PC-3 (cell line): ENCODE measurements around the gene NDUFC1.

Source experiments
- EZH2 ChIP-seq: fragments of 300-600 bp; sonication (generic); IDR thresholded peaks from one replicate; pipeline ENCODE4 v1.6.1; 2017; ENCODE audit warnings: antibody characterized with exemption, mild to moderate bottlenecking, low read length; ENCODE audit not compliant: unreplicated experiment
- EZH2phosphoT487 ChIP-seq: fragments of 300-600 bp; sonication (generic); IDR thresholded peaks from 2 replicates; pipeline ENCODE4 v1.6.1; 2018; ENCODE audit warnings: mild to moderate bottlenecking, antibody characterized with exemption, low read length, borderline replicate concordance
- TF ChIP-seq, protein P1 (sequence below): fragments of 300-600 bp; sonication (generic); conservative IDR thresholded peaks from 2 replicates; pipeline ENCODE4 v1.5.1; 2017; ENCODE audit warnings: antibody characterized with exemption, low read depth, mild to moderate bottlenecking, low read length

DNA sequence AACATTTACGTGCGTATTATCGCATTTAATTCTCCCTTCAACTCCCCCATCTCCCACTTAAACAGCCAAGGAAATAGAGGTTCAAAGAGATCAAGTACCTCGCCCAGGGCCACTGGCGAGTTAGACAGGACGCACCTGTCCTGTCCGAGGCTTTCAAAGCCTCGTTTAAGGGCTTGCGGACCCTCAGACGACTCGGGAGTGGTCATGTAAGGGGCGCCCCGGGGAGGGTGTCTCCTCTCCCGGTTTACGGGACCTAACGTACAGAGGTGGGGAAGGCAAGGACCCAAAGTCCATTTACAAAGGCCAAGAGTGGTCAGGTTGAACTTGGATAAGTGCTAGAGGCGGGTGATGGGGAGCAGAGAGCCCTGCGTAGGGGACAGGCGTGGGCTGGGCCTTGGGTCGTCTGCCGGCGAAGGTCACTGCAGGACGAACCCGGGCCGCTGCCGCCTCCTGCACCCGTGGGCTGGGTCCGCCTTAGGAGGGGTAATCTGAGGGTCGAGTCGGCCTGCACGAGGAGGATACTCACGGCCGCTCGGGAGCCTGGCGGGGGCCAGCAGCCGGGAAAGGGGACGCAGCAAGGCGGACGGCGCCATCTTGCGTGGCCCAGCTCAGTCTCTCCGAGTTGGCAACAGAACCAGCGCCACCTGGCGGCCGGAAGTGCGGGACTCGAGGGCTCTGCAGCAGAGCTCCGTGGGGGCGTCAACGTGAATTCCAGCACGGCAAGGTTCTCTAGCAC is 6.9 kb downstream of the NDUFC1 start:
- TF ChIP-seq, protein P1, sequence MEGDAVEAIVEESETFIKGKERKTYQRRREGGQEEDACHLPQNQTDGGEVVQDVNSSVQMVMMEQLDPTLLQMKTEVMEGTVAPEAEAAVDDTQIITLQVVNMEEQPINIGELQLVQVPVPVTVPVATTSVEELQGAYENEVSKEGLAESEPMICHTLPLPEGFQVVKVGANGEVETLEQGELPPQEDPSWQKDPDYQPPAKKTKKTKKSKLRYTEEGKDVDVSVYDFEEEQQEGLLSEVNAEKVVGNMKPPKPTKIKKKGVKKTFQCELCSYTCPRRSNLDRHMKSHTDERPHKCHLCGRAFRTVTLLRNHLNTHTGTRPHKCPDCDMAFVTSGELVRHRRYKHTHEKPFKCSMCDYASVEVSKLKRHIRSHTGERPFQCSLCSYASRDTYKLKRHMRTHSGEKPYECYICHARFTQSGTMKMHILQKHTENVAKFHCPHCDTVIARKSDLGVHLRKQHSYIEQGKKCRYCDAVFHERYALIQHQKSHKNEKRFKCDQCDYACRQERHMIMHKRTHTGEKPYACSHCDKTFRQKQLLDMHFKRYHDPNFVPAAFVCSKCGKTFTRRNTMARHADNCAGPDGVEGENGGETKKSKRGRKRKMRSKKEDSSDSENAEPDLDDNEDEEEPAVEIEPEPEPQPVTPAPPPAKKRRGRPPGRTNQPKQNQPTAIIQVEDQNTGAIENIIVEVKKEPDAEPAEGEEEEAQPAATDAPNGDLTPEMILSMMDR: peak; percentile 76
- no peak for TF ChIP-seq EZH2
- no peak for TF ChIP-seq EZH2phosphoT487
